ENCODE data around the gene LMAN2. TPM values are rescaled to one million over a fixed set of nuclear protein-coding genes. Genes with fewer than 3 reads are reported as not detected.

LMAN2 gene
- total RNA-seq, 1 donor from 2014 or later, result 103 TPM

GRCh38 chr5:177304392-177305119, 46.9 kb downstream of the LMAN2 start:
- H3K27ac ChIP-seq (ENCODE audit: low read depth, low read length), result peak overlapping the region; percentile 78
- no peaks in the 10 kb centered on the region for H3K9me3 Mint-ChIP-seq (ENCODE audit: unreplicated experiment)
- H3K4me1 Mint-ChIP-seq (ENCODE audit: low read depth, unreplicated experiment), result peaks cover 32% of the 10 kb centered on the region
- peak overlapping the region; percentile 92 for H3K4me2 ChIP-seq (ENCODE audit: low read length)
- DNase-seq (ENCODE audit: low read depth), result no peak
- peak overlapping the region; percentile 97 for H3K27ac Mint-ChIP-seq (ENCODE audit: unreplicated experiment)
- H3K4me3 ChIP-seq (ENCODE audit: insufficient read depth, low read depth, low read length), result peak overlapping the region; percentile 99
- H3K9me3 ChIP-seq (ENCODE audit: insufficient read depth, low read depth, low read length), result no peaks in the 10 kb centered on the region
- H3K79me2 ChIP-seq (ENCODE audit: insufficient read depth, low read length), result peaks cover 62% of the 10 kb centered on the region
- no peak overlapping the region for H2AFZ ChIP-seq (ENCODE audit: low read depth, low read length)
- H3K4me3 Mint-ChIP-seq (ENCODE audit: unreplicated experiment), result peak overlapping the region; percentile 99
- H3K27me3 Mint-ChIP-seq (ENCODE audit: low read depth, unreplicated experiment), result no peaks in the 10 kb centered on the region
- peaks cover 20% of the 10 kb centered on the region for H3K36me3 ChIP-seq (ENCODE audit: insufficient read depth, low read length)
- peak overlapping the region; percentile 100 for H3K9ac ChIP-seq (ENCODE audit: low read length)
- TF ChIP-seq CTCF (IDR thresholded peaks at IDR 0.05; ENCODE audit: insufficient read depth, low read depth, low read length) (no peak), EZH2 (IDR thresholded peaks at IDR 0.05; ENCODE audit: insufficient read depth, low read length) (no peak)
- no peaks in the 10 kb centered on the region for H3K27me3 ChIP-seq (ENCODE audit: insufficient read depth, low read length)
- H3K4me1 ChIP-seq (ENCODE audit: insufficient read depth, low read length), result peaks cover 39% of the 10 kb centered on the region
- H4K20me1 ChIP-seq (ENCODE audit: insufficient read depth, low read length), result peaks cover 62% of the 10 kb centered on the region
- FAIRE-seq, result no peak
- H3K36me3 Mint-ChIP-seq (ENCODE audit: low read depth, unreplicated experiment), result peaks cover 33% of the 10 kb centered on the region

- TF ChIP-seq CTCF (IDR thresholded peaks at IDR 0.05; ENCODE audit: insufficient read depth, low read depth, low read length) (no peak), EZH2 (IDR thresholded peaks at IDR 0.05; ENCODE audit: insufficient read depth, low read length) (no peak)
- Mint-ChIP-seq H3K36me3 (ENCODE audit: low read depth, unreplicated experiment) (peaks cover 33% of the 10 kb centered on the region), H3K27ac (ENCODE audit: unreplicated experiment) (peak overlapping the region; percentile 97), H3K4me1 (ENCODE audit: low read depth, unreplicated experiment) (peaks cover 33% of the 10 kb centered on the region), H3K27me3 (ENCODE audit: low read depth, unreplicated experiment) (no peaks in the 10 kb centered on the region), H3K9me3 (ENCODE audit: unreplicated experiment) (no peaks in the 10 kb centered on the region), H3K4me3 (ENCODE audit: unreplicated experiment) (peak overlapping the region; percentile 99)
- peak overlapping the region; percentile 99 for H3K4me3 ChIP-seq (ENCODE audit: insufficient read depth, low read depth, low read length)
- peaks cover 58% of the 10 kb centered on the region for H4K20me1 ChIP-seq (ENCODE audit: insufficient read depth, low read length)
- peak overlapping the region; percentile 78 for H3K27ac ChIP-seq (ENCODE audit: low read depth, low read length)
- peak overlapping the region; percentile 92 for H3K4me2 ChIP-seq (ENCODE audit: low read length)
- FAIRE-seq (no peak), DNase-seq (ENCODE audit: low read depth) (no peak)
- peaks cover 20% of the 10 kb centered on the region for H3K36me3 ChIP-seq (ENCODE audit: insufficient read depth, low read length)
- H2AFZ ChIP-seq (ENCODE audit: low read depth, low read length), result peak overlapping the region; percentile 28
- H3K9ac ChIP-seq (ENCODE audit: low read length), result peak overlapping the region; percentile 100
- no peaks in the 10 kb centered on the region for H3K9me3 ChIP-seq (ENCODE audit: insufficient read depth, low read depth, low read length)
- H3K79me2 ChIP-seq (ENCODE audit: insufficient read depth, low read length), result peaks cover 62% of the 10 kb centered on the region
- H3K4me1 ChIP-seq (ENCODE audit: insufficient read depth, low read length), result peaks cover 39% of the 10 kb centered on the region
- no peaks in the 10 kb centered on the region for H3K27me3 ChIP-seq (ENCODE audit: insufficient read depth, low read length)
Measured at GRCh38 chr5:177303925-177304391, 47.5 kb downstream of the LMAN2 start.

All from astrocyte (in vitro differentiated cells and primary cell).